T-cell (primary cell): ENCODE results near the gene SYNE1. TPM values are rescaled to one million over a fixed set of nuclear protein-coding genes. Genes with fewer than 3 reads are reported as not detected.

ENCODE experiments used
- ATAC-seq, 4 experiments: fragments of 200-7000 bp in 3 of 4; fragments of 150-1000 bp in 1 of 4; cut with Tn5 transposase; replicated peaks in 1 of 4; 1 replicate in 3 of 4; 2 replicates in 1 of 4; pipeline ENCODE4 v1.10.0; 2021; ENCODE audit warnings: moderate library complexity in 3 of 4, mild to moderate bottlenecking in 2 of 4, moderate number of reproducible peaks in 1 of 4
- CTCF ChIA-PET, 2 donors: fragments of 300-600 bp; sonication (Branson Sonifier 250); formaldehyde crosslinking; loops; one replicate each; lab custom pipeline; 2022; ENCODE audit warnings: antibody characterized with exemption in 2 of 2; lab: Charles Lee
- POLR2A ChIA-PET, 2 donors: fragments of 300-600 bp; sonication (Branson Sonifier 250); formaldehyde crosslinking; loops; one replicate each; lab custom pipeline; 2022; ENCODE audit warnings: antibody characterized with exemption in 2 of 2; lab: Charles Lee
- DNase-seq, 35 experiments: peaks; one replicate each; pipeline versions ENCODE4 v3.0.0 to v3.0.0-alpha.2; 2013 to 2023
- H3K27ac ChIP-seq: one replicate; pipeline ENCODE4 v1.5.1; 2013; ENCODE audit warnings: low read length
- H3K27me3 ChIP-seq, 2 experiments: replicated peaks in 1 of 2; 1 replicate in 1 of 2; 2 replicates in 1 of 2; pipeline versions ENCODE4 v1.6.1 to v1.7.0; 2013; ENCODE audit warnings: low read length in 1 of 2, mixed read lengths in 1 of 2; ENCODE audit not compliant: control insufficient read depth in 2 of 2, insufficient read depth in 2 of 2; ENCODE audit errors: extremely low read depth in 1 of 2
- H3K36me3 ChIP-seq, 2 donors: 1 replicate in 1 of 2; 2 replicates in 1 of 2; pipeline versions ENCODE4 v1.6.1 to v1.7.0; 2013; ENCODE audit warnings: low read length in 1 of 2; ENCODE audit not compliant: control insufficient read depth in 2 of 2, insufficient read depth in 1 of 2; ENCODE audit errors: extremely low read depth in 1 of 2
- H3K4me1 ChIP-seq, 2 experiments: 1 replicate in 1 of 2; 2 replicates in 1 of 2; pipeline versions ENCODE4 v1.6.1 to v1.7.0; 2013; ENCODE audit warnings: low read length in 2 of 2, mixed read lengths in 1 of 2; ENCODE audit not compliant: insufficient read depth in 2 of 2, control insufficient read depth in 1 of 2; ENCODE audit errors: extremely low read depth in 1 of 2
- H3K4me3 ChIP-seq, 2 donors: 1 replicate in 1 of 2; 2 replicates in 1 of 2; pipeline versions ENCODE4 v1.5.1 to v1.7.0; 2013; ENCODE audit warnings: mild to moderate bottlenecking in 2 of 2, low read length in 1 of 2, moderate library complexity in 1 of 2; ENCODE audit not compliant: control insufficient read depth in 1 of 2; ENCODE audit errors: extremely low read depth in 1 of 2
- H3K9me3 ChIP-seq: 2 replicates; pipeline ENCODE4 v1.7.0; 2013
- H3K27ac Mint-ChIP-seq, 2 donors: one replicate each; pipeline ENCODE4 v1.8.0; 2020 to 2021; ENCODE audit warnings: mild to moderate bottlenecking in 2 of 2, mixed read lengths in 2 of 2
- H3K27me3 Mint-ChIP-seq, 2 donors: one replicate each; pipeline ENCODE4 v1.8.0; 2021 to 2022; ENCODE audit warnings: mixed read lengths in 2 of 2
- H3K36me3 Mint-ChIP-seq: one replicate; pipeline ENCODE4 v1.8.0; 2021; ENCODE audit warnings: mixed read lengths
- H3K4me1 Mint-ChIP-seq, 3 donors: one replicate each; pipeline ENCODE4 v1.8.0; 2020 to 2022; ENCODE audit warnings: mixed read lengths in 3 of 3, mild to moderate bottlenecking in 1 of 3
- H3K4me3 Mint-ChIP-seq, 3 donors: one replicate each; pipeline ENCODE4 v1.8.0; 2020 to 2022; ENCODE audit warnings: mild to moderate bottlenecking in 3 of 3, mixed read lengths in 3 of 3, moderate library complexity in 3 of 3
- H3K9me3 Mint-ChIP-seq, 3 donors: one replicate each; pipeline ENCODE4 v1.8.0; 2020 to 2022; ENCODE audit warnings: mixed read lengths in 3 of 3
- WGBS: methylation state at CpG from one replicate; pipeline ENCODE4 v1.1.5; 2013; ENCODE audit warnings: missing lambda C conversion rate; ENCODE audit not compliant: insufficient coverage; 5-methylcytosine and 5-hydroxymethylcytosine counted together
- total RNA-seq, 35 experiments: library from RNA in 6 of 35; stranded (reverse) in 6 of 35; fragments of 120-200 nt in 1 of 35; gene quantifications; one replicate each; pipeline versions ENCODE4 v1.2.1 to v1.2.4 and lab custom pipeline; 2013 to 2026

SYNE1 gene
- total RNA-seq, 5 donors from 2014 or later (not counting 1 experiment from before 2014, with no cell fraction given), result 174 to 235 (median 192) TPM

DNA sequence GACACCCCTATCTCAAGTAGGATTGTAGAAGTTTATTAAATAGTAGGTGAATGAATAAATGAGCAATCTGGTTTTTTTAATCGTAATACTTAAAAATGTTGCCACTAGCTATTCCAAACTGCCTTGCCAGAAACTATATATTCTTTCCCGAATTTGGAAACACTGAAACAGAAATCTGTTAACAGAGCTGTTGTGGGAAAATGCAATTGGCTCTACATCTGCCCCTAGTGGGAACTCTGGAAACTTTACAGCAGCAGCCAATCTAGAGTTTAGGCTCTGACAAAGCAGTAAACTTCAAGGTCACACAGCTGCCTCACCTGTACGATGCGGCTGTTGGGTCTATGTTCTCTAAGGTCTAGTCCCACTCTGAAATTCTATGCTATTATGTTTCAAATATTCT, 41.7 kb downstream of the SYNE1 start:
- H3K36me3 Mint-ChIP-seq, result no peaks in the 10 kb centered on the region
- POLR2A ChIA-PET, result no interaction called here
- Histone ChIP-seq H3K4me3 (no peak overlapping the region), H3K9me3 (no peaks in the 10 kb centered on the region), H3K4me1 (no peaks in the 10 kb centered on the region), H3K27me3 (no peaks in the 10 kb centered on the region), H3K36me3 (no peaks in the 10 kb centered on the region), H3K27ac (no peak overlapping the region)
- no peak overlapping the region for H3K4me3 Mint-ChIP-seq
- H3K9me3 Mint-ChIP-seq, result no peaks in the 10 kb centered on the region
- no CpG with 5 or more reads among the region's 4 CpGs for WGBS
- CTCF ChIA-PET, result interaction anchor here in 1 of 2 donors (0.9 to 1.1 kb wide), 2 partner anchors 30 to 47 kb away, joined by 3 read pairs; no protein-coding TSS in a partner anchor
- DNase-seq, result peak in 1 of 35 experiments; percentile 2
- peaks cover 0 to 6% of the 10 kb centered on the region in 2 donors for H3K27me3 Mint-ChIP-seq
- no peaks in the 10 kb centered on the region for H3K4me1 Mint-ChIP-seq
- no peak overlapping the region for H3K27ac Mint-ChIP-seq
- no peak for ATAC-seq

DNA sequence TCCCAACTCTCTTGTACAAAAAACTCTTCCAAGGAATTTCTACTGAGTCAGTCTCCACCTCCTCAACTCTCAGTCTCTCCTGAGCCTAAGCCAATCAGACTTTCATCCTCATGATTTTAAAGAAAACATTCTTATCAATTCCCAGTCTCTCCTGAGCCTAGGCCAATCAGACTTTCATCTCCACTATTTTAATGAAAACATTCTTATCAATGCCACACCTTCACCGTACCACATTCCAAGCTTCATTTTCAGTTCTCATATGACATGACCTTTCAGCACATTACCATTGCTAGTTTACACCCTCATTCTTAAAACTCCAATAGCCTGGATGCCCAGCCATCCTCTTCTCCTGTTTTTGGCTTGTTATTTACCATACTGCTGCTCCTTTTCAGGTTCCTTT, 42.5 kb downstream of the SYNE1 start:
- Histone ChIP-seq H3K27me3 (no peaks in the 10 kb centered on the region), H3K4me1 (no peaks in the 10 kb centered on the region), H3K36me3 (no peaks in the 10 kb centered on the region), H3K27ac (no peak overlapping the region), H3K9me3 (no peaks in the 10 kb centered on the region), H3K4me3 (no peak overlapping the region)
- Mint-ChIP-seq H3K4me1 (no peaks in the 10 kb centered on the region), H3K36me3 (no peaks in the 10 kb centered on the region), H3K27me3 (peaks cover 0 to under 1% of the 10 kb centered on the region in 2 donors), H3K27ac (no peak overlapping the region), H3K4me3 (no peak overlapping the region), H3K9me3 (no peaks in the 10 kb centered on the region)
- WGBS, result 100% methylated on average over 1 of the region's 1 CpG
- DNase-seq, result no peak
- CTCF ChIA-PET, result interaction anchor here in 1 of 2 donors (1.1 kb wide), 1 partner anchor 48 kb away, joined by 3 read pairs; no protein-coding TSS in a partner anchor
- POLR2A ChIA-PET, result no interaction called here
- ATAC-seq, result no peak

DNA sequence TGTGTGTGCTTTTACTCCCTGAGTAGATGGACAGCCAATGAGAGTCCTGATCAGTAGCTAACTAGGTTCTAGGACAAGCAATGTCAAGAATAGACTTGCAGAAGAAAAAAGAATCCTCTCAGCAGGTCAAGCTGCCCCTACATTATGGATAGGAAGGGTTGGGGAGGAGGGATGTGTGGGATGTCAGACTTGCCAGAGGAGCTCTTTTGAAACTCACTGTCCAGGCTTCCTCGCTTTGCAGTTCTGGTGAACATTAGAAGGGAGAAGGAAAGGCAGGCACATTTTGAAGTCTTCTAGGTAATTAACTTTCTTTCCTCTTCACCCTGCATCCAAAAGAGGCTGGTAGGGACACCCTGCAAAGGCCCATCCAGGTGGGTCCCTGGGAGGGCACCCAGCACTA, 48.7 kb downstream of the SYNE1 start:
- ChIA-PET CTCF (no interaction called here), POLR2A (no interaction called here)
- H3K27ac ChIP-seq, result no peak overlapping the region

DNA sequence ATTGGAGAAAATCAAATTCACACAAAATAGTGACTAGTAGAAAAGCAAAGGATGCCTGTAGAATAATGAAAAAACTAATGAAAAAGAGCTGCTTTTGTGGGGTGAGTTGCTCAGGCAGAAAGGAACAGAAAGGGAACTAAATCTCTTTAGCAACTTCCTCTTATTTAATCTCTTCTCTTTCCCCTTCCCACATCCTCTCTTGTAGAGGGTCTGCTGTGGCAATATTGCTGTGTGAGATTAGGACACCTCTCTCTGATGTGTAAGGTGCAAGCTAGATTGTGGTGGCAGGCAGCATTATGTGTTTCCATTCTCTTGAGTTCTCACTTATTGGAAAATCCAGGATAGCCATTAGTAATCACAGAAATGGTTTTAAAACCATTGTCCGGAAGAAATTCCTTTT, 49.7 kb downstream of the SYNE1 start:
- no peak for DNase-seq
- CTCF ChIA-PET, result interaction anchor here in 1 of 2 donors (0.6 kb wide), 1 partner anchor 154 kb away, joined by 3 read pairs; no protein-coding TSS in a partner anchor
- no peak overlapping the region for H3K27ac Mint-ChIP-seq
- H3K4me1 Mint-ChIP-seq, result no peaks in the 10 kb centered on the region
- Histone ChIP-seq H3K4me3 (no peak overlapping the region), H3K36me3 (no peaks in the 10 kb centered on the region), H3K27ac (no peak overlapping the region), H3K4me1 (no peaks in the 10 kb centered on the region), H3K9me3 (no peaks in the 10 kb centered on the region), H3K27me3 (no peaks in the 10 kb centered on the region)
- H3K36me3 Mint-ChIP-seq, result no peaks in the 10 kb centered on the region
- ATAC-seq, result no peak
- peaks cover 0 to 3% of the 10 kb centered on the region in 2 donors for H3K27me3 Mint-ChIP-seq
- WGBS, result no CpG with 5 or more reads among the region's 1 CpG
- H3K9me3 Mint-ChIP-seq, result no peaks in the 10 kb centered on the region
- POLR2A ChIA-PET, result no interaction called here
- no peak overlapping the region for H3K4me3 Mint-ChIP-seq

More for the DNA sequence above, 48.7 kb downstream of the SYNE1 start:
- Histone ChIP-seq H3K36me3 (no peaks in the 10 kb centered on the region), H3K9me3 (no peaks in the 10 kb centered on the region), H3K27me3 (no peaks in the 10 kb centered on the region), H3K4me3 (no peak overlapping the region), H3K4me1 (no peaks in the 10 kb centered on the region)
- no CpG with 5 or more reads among the region's 1 CpG for WGBS
- no peak overlapping the region for H3K4me3 Mint-ChIP-seq
- no peak for DNase-seq
- H3K9me3 Mint-ChIP-seq, result no peaks in the 10 kb centered on the region
- no peaks in the 10 kb centered on the region for H3K4me1 Mint-ChIP-seq
- no peak for ATAC-seq
- H3K27ac Mint-ChIP-seq, result no peak overlapping the region
- peaks cover 0 to 3% of the 10 kb centered on the region in 2 donors for H3K27me3 Mint-ChIP-seq
- H3K36me3 Mint-ChIP-seq, result no peaks in the 10 kb centered on the region

DNA sequence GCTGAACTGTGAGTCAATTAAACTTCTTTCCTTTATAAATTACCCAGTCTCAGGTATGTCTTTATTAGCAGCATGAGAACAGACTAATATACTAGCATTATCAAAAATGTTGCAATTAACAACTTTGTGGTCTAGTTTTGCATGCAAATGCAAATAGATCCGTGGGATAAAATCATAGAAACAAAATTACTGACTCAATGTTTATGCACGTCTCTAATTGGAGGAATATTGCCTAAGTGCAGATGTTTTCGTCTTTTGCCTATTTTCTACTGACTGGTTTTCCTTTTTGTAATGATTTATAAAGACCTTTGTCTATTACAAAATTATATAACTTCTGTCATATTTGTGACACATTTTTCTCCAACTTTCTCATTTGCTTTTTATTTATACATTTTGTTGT, 51.9 kb downstream of the SYNE1 start:
- Histone ChIP-seq H3K27ac (no peak overlapping the region), H3K36me3 (no peaks in the 10 kb centered on the region), H3K4me1 (no peaks in the 10 kb centered on the region), H3K27me3 (no peaks in the 10 kb centered on the region), H3K9me3 (no peaks in the 10 kb centered on the region), H3K4me3 (no peak overlapping the region)
- ChIA-PET POLR2A (no interaction called here), CTCF (no interaction called here)
- H3K4me3 Mint-ChIP-seq, result no peak overlapping the region
- H3K36me3 Mint-ChIP-seq, result no peaks in the 10 kb centered on the region
- no peaks in the 10 kb centered on the region for H3K9me3 Mint-ChIP-seq
- H3K4me1 Mint-ChIP-seq, result no peaks in the 10 kb centered on the region
- ATAC-seq (no peak), DNase-seq (no peak)
- peaks cover 0 to 3% of the 10 kb centered on the region in 2 donors for H3K27me3 Mint-ChIP-seq
- no peak overlapping the region for H3K27ac Mint-ChIP-seq
- WGBS, result no CpG with 5 or more reads among the region's 3 CpGs

DNA sequence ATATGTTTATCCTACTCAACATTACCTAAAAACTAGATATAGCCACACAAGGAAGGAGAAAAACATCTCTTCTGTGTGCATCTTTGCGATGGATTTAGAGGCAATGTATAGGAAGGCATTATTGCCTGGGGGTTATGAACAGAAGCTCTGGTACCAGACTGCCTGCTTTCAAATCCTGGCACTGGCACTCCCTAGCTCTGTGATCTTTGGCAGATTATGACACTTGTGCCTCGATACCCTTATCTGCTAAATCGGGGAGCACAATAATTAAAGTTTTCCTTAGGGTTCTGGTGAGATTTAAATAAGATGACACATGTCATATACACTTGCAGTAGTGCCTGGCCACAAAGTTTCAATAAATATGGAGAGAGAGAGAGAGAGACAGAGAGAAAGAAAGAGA, 53.3 kb downstream of the SYNE1 start:
- Histone ChIP-seq H3K4me3 (no peak overlapping the region), H3K27me3 (no peaks in the 10 kb centered on the region), H3K36me3 (no peaks in the 10 kb centered on the region), H3K27ac (no peak overlapping the region), H3K9me3 (no peaks in the 10 kb centered on the region), H3K4me1 (no peaks in the 10 kb centered on the region)
- WGBS, result no CpG with 5 or more reads among the region's 3 CpGs
- DNase-seq, result no peak
- no peaks in the 10 kb centered on the region for H3K36me3 Mint-ChIP-seq
- no peaks in the 10 kb centered on the region for H3K4me1 Mint-ChIP-seq
- H3K27ac Mint-ChIP-seq, result no peak overlapping the region
- H3K27me3 Mint-ChIP-seq, result peaks cover 0 to 3% of the 10 kb centered on the region in 2 donors
- no peaks in the 10 kb centered on the region for H3K9me3 Mint-ChIP-seq
- no peak overlapping the region for H3K4me3 Mint-ChIP-seq
- CTCF ChIA-PET, result no interaction called here
- POLR2A ChIA-PET, result interaction anchor here in 1 of 2 donors (0.8 kb wide), 1 partner anchor 1488 kb away, joined by 3 read pairs; no protein-coding TSS in a partner anchor
- no peak for ATAC-seq

DNA sequence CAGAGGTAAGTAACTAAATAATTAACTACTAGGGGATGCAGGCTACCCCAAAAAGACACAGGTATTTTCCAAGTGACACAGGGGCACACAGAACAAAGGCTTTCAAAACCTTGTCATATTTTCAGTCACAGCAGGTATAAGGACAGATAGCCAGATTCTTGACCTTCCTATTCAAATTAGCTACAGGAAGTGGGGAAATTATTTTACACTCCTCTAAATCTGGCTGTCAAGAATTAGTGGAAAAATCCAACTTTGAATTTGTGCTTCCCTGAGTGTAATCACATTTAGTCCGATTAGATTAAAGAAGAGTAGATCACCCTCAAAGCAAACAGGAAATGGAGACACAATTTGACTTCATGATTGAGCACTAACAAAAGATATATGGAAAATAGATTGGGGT, 60.6 kb downstream of the SYNE1 start:
- ChIA-PET CTCF (no interaction called here), POLR2A (no interaction called here)
- Histone ChIP-seq H3K9me3 (no peaks in the 10 kb centered on the region), H3K27ac (no peak overlapping the region), H3K4me3 (no peak overlapping the region), H3K27me3 (no peaks in the 10 kb centered on the region), H3K4me1 (no peaks in the 10 kb centered on the region), H3K36me3 (no peaks in the 10 kb centered on the region)
- H3K4me1 Mint-ChIP-seq, result no peaks in the 10 kb centered on the region
- H3K4me3 Mint-ChIP-seq, result no peak overlapping the region
- no peak overlapping the region for H3K27ac Mint-ChIP-seq
- no peaks in the 10 kb centered on the region for H3K27me3 Mint-ChIP-seq
- no peak for ATAC-seq
- no peak for DNase-seq
- no CpG with 5 or more reads among the region's 1 CpG for WGBS
- no peaks in the 10 kb centered on the region for H3K9me3 Mint-ChIP-seq
- H3K36me3 Mint-ChIP-seq, result no peaks in the 10 kb centered on the region
